Activated CD8-positive, alpha-beta memory T cell treated with anti-CD3 and anti-CD28 coated beads, Interleukin-2, amount 50 U/mL, for 4 hours (primary cell): Measurements from ENCODE around the gene CWC25.

ENCODE experiments used
- DNase-seq: peaks from one replicate; pipeline ENCODE4 v3.0.0-alpha.2; 2020

CWC25 gene

DNA sequence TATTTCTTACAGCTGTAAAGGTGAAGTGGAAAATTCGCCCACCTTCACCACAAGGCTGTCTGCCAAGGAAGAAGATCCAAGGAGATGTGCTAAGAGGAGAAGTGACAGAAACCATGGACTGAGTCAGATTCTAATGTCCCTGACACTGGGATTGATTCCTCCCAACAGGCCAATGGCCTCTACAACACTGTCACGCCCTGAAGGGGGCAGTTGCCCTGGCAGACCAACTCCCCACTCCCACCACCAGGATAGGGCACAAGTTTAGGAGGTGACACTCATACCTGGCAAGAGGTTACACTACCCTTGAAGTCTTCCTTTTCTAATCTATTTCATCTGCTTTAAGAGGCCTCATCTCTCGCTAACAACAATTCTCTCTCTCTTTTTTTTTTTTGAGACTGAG is 41.9 kb downstream of the CWC25 start:
- no peak for DNase-seq

DNA sequence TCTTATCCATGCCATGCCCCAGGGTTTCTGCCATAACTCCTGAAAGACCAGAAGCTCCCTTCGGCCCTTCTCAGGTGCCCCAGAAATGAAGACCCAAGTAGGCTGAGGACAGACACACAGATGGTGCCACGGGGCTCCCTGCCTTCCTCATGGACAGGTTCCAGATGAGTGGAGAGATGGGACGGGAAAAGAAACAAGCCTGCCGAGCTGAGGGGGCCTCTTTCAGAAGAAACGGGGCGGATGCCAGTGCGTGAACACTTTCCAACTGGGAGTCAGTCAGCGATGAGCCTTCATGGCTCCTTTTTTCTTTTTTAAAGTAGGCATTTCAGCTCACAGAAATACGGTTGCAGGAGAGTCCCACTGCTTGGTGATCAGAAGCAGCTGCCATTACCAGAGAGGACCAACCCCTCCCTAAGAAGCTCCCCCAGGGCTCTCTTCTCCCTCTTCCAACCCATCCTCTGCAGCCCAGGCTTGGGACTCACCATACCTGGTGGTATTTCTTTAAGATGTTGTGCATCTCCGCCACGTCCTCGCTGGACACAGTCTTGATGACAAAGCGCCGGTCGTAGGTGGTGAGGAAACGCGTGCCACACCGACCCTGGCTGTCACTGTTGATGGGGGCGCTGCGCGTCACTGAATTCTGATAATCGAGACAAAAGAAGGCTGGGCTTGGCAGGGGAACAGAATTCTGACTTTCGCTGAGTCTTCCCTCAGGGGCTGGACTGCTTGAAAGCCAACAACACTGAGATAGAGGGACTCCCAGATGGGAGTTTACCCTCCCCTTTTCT is 45.0 kb downstream of the CWC25 start:
- DNase-seq: no peak

DNA sequence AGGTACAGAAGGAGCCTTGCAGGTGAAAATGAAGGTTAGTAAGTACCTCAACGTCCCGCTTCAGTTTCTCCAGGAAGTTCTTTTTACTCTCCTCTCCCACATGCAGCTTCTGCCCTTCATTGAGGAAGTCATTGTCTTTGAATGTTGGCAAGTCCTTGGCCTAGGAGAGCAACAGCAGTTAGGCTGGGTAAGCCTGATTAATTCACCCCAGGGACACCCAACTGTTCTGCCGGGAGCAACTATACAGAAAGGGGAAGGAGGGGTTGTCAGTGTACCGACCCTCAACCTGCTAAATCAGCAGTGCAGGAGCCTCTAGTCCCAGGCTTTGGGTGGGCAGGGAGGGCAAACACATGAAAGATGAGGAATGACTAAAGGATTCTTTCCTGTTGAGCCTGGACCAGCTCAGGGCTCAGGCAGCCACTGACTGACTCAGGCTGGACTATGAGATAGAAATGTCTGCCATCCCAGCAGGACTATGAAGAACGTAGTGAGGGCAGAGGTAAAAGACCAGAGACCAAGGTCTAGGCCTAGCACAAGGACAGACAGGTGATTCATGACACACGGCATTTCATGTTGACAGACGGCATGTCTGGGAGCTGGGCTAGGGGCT is 47.4 kb downstream of the CWC25 start:
- no peak for DNase-seq

DNA sequence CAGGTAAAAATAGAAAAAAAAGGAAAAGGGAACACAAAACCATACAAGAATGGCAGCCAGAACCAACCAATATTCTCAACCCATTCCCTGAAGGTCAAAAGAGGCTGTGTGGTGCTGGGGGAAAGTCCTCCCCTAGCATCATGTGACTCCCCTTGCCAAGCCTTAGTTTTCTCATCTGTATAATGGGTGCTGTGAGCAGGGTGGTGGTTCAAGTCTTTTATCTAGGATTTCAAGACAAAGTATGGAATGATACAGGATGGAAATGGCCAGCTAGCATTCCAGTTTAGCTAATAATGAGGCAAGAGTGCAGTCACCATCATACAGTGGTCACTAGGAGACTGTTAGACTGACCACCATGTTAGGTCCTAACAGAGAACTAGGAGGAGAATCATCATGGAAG is 51.9 kb downstream of the CWC25 start:
- DNase-seq: no peak

DNA sequence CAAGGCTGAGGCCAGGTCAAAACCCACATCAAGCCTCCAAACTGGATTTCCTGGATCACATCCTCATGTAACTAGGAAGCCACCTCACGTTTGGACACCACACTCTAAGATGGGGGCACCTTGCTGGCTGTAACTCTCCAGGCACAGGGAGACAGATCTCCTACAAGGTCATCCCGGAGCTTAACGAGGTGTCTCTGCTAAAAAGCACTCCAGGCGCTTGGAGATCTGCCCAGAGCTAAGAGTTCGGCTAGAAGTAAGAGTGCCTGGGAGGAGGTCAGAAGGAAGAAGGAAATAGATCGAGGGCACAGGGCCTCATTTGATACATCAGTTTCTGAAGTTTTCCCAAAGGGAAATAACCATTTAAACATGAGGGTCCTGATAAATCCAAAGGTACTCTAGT is 56.7 kb downstream of the CWC25 start:
- no peak for DNase-seq

DNA sequence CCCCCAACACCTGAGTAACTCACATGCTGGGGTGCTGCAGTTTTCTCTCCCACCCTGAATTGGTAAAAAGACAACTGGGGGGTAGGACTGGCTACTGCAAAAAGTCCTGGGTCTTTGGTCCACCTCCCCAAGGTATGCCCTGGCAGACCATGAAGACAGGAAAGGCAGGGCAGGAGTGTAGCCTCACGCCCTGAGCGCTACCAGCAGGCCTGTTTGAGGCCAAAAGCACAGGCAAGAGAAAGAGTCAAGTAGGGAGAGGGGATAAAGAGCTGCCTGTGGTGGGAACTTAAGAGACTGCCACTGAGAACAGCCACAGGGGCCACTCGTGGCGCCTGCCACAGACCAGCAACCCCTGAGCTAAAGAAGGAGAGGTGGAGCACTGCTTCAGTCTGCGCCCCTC is 58.8 kb downstream of the CWC25 start:
- no peak for DNase-seq

DNA sequence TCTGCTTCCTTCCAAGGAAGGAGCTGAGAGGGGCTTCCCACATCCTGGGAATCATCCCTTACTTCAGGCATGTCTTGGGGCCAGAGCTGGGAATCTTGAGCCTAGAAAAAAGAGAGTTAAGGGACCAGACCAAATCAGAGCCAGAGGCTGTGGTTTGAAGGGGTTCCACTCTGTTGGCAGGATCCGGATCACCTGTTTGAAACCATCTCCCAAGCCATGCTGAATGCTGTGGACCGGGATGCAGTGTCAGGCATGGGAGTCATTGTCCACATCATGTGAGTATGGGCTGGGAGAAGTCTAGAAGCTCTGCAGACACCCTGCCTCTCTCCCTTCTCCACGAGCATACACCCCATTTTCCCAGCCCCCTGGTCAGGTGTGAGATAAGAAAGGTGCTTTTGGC is 62.9 kb downstream of the CWC25 start:
- no peak for DNase-seq

DNA sequence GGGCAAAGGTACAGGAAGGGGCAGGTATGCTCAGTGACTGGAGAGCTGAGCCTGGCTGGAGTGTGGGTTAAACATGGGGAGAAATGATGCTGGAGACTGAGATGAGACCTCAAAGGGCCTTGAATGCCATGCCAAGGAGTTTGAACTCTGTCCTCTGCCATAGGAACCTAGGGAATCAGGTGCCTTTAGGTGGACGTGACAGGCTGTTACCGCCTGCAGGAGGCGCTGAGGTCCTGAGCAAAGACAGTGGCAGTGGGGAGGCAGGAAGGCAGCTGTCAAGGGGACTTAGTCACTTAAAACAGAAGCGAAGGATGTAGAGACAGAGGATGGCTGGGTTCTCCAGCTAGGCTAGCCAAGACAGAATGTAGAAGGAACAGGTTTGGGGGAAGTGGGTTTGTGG is 63.5 kb downstream of the CWC25 start:
- no peak for DNase-seq

DNA sequence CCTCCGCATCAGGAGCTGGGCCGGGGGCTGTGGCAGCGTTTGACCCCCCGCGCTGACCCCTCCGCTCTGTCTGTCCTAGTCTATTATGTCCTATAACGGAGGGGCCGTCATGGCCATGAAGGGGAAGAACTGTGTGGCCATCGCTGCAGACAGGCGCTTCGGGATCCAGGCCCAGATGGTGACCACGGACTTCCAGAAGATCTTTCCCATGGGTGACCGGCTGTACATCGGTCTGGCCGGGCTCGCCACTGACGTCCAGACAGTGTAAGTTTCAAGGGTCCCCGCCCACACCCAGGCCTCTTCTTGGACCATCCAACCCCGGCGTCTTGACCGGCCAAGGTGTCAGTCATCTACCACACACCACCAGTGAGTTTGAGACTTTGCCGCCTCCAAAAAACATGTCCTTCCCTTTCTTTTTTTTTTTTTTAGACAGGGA is 72.0 kb downstream of the CWC25 start:
- no peak for DNase-seq

DNA sequence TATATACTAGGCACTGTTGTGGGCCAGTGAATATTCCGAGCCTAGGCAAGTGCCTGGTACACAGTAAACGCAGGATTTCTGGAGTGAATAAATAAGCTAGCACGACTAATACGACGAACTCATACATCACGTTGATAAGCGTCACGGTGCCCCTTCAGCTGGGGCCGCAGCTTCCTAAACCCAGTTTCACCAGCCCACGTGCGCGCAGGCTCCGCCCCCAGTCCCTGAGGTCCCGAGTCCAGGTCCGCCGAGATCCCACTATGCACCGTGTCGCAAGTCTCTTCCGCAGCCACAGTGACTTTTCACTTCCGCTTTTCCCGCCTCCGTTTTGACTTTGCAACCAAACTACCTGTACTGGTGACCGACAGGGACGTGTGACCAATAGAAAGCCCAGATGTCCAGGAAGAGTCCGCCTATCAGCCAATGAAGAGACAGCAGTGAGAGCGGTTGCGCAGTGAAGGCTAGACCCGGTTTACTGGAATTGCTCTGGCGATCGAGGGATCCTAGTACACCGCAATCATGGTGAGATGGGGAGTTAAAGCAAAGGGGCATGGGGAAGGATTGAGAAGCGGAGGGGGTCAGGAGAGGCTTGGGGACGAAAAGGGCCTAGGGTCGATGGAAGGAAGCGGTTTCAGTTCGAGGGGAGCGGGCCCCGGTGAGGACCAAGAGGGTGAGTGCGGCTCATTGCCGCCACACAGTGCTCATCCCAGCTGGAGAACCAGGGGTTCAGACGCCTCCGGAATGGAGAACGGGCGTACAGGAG is 72.6 kb downstream of the CWC25 start, which contains the start of gene PSMB3:
Gene PSMB3 (plus strand): TSS at position 434 of the 763 bp plus-strand sequence. CDS start 86 bp downstream, at position 520.
- peak; percentile 95 for DNase-seq

DNA sequence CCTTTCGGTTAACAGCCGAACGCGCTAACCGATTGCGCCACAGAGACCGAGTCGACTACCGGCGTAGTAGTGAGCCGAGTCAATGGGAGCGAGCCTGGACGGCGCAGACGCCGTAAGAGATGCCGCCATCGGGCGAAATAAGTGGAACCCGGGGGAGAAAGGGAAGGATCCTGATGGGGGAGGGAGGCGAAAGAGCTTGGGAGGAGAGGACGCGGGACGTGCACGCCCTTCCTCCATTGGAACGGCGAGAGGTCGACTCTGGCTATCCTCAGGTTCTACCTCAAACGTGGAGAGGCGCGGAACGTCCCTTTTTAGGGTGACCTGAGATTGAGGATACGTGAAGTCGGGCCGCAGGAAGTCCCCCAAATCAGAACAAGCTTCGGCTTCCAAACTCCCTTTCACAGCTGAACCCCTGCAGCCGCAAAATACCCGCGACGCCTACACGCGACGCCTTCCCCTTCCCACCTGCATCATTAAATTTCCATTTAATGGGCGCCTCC is 73.3 kb downstream of the CWC25 start:
- peak; percentile 80 for DNase-seq

DNA sequence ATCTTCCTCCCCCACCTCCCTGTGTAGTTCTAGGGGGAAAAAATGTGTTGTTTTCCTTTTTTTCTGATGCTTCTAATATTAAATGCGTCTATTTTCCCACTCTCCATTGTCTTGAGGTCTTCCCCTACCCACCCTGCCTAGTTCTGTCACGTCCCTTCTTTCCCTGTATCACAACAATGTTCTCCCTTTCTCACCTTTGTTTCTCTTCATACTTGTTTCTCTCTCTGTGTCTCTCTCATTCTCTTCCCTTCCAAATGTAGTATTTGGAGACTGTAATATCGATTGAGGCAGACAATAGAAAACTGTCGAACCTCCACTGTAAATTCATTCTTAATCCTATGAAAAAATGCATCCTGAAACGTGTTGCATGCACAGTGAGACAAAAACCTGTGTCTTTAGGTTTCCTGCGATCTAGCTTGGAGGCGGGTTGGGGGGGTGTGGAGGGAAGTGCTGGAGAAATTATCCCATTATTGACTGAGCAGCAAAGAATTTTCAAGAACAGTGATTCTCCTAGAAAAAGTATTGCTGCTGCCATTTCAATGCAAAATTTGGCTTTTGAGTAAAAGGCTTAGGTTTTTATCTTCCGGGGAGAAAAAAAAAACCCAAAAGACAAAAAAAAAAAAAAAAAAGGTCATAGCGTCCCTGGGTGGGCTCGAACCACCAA is 73.8 kb downstream of the CWC25 start:
- no peak for DNase-seq
